Stimulated activated CD8-positive, alpha-beta memory T cell treated with anti-CD3 and anti-CD28 coated beads, Interleukin-4, amount 100 ng/mL, for 1 hour (primary cell): ENCODE measurements around the gene SIRT1.
"Not testable (repeated sequence)": the region's sequence is repeated elsewhere in the genome, so short reads cannot be mapped to it uniquely, and the experiment has no call there.

ENCODE experiments used
- DNase-seq, 2 donors: peaks; one replicate each; pipeline ENCODE4 v3.0.0-alpha.2; 2020; ENCODE audit warnings: low read depth in 2 of 2, low spot score in 1 of 2

SIRT1 gene

GRCh38 chr10:67955614-67956013 is 71.2 kb downstream of the SIRT1 start:
- DNase-seq: no peak

GRCh38 chr10:67959839-67960476 is 75.5 kb downstream of the SIRT1 start:
- no peak for DNase-seq

- no peak for DNase-seq
Measured at GRCh38 chr10:67965456-67965855, 81.0 kb downstream of the SIRT1 start.

GRCh38 chr10:67966035-67966434 is 81.6 kb downstream of the SIRT1 start:
- DNase-seq: not testable (repeated sequence)
